A549 (cell line): ENCODE data around the gene KCNQ1. TPM values are rescaled to one million over a fixed set of nuclear protein-coding genes. Genes with fewer than 3 reads are reported as not detected.

Source experiments
- ATAC-seq, 2 experiments: fragments of 200-7000 bp in 1 of 2; fragments of >200 bp in 1 of 2; cut with Nextera tagmentation in 1 of 2; cut with Tn5 transposase in 1 of 2; 3 replicates each; pipeline versions ENCODE4 v1.8.0 to v1.9.1; 2018 to 2020; ENCODE audit warnings: mild to moderate bottlenecking in 1 of 2, moderate library complexity in 1 of 2
- CTCF ChIA-PET: fragments of 300-600 bp; sonication (Branson Sonifier 250); formaldehyde crosslinking; extraction: SDS; loops from one replicate; lab custom pipeline; 2021; ENCODE audit warnings: antibody characterized with exemption, inconsistent platforms; lab: Yijun Ruan, JAX
- POLR2A ChIA-PET: fragments of 350-600 bp; formaldehyde crosslinking; extraction: SDS; loops from one replicate; lab custom pipeline; 2021; ENCODE audit warnings: antibody characterized with exemption, inconsistent platforms; lab: Yijun Ruan, JAX
- DNase-seq, 2 experiments: peaks; one replicate each; pipeline versions ENCODE4 v3.0.0 to v3.0.0-alpha.2; 2011 to 2016; ENCODE audit warnings: low read depth in 1 of 2, low spot score in 1 of 2
- FAIRE-seq: peaks from 2 replicates; lab custom pipeline; 2011; peaks lifted over from hg19 to GRCh38; lab: Jason Lieb, UNC
- H3K27ac ChIP-seq, 2 experiments: fragments of >200 bp; sonication (Bioruptor Twin); formaldehyde crosslinking; 3 replicates each; pipeline ENCODE4 v1.5.1; 2016 to 2017
- H3K4me1 ChIP-seq: fragments of >200 bp; sonication (Bioruptor Twin); formaldehyde crosslinking; 3 replicates; pipeline ENCODE4 v1.6.1; 2016
- H3K4me2 ChIP-seq: fragments of >200 bp; sonication (Bioruptor Twin); formaldehyde crosslinking; 3 replicates; pipeline ENCODE4 v1.6.1; 2016
- H3K4me3 ChIP-seq: fragments of >200 bp; sonication (Bioruptor Twin); formaldehyde crosslinking; 3 replicates; pipeline ENCODE4 v1.5.1; 2016
- H3K9me3 ChIP-seq: fragments of >200 bp; sonication (Bioruptor Twin); formaldehyde crosslinking; 3 replicates; pipeline ENCODE4 v1.6.1; 2016
- CBX2 ChIP-seq: fragments of 200-600 bp; sonication (generic); IDR thresholded peaks from 2 replicates; pipeline ENCODE4 v1.6.1; 2016; ENCODE audit warnings: low read depth, mild to moderate bottlenecking, borderline replicate concordance
- CBX8 ChIP-seq: fragments of 200-600 bp; sonication (generic); IDR thresholded peaks from 2 replicates; pipeline ENCODE4 v1.6.1; 2016
- CEBPB ChIP-seq, 2 experiments: fragments of >200 bp in 1 of 2; sonication (Bioruptor Twin) in 1 of 2; formaldehyde crosslinking in 1 of 2; IDR thresholded peaks; 2 replicates each; pipeline ENCODE4 v1.6.1; 2012 to 2016
- CHD2 ChIP-seq: fragments of 150-350 bp; IDR thresholded peaks from 2 replicates; pipeline ENCODE4 v1.6.1; 2014; ENCODE audit warnings: low read length; ENCODE audit not compliant: partially characterized antibody
- CHD4 ChIP-seq: fragments of 200-600 bp; sonication (generic); IDR thresholded peaks from 2 replicates; pipeline ENCODE4 v1.6.1; 2016; ENCODE audit warnings: antibody characterized with exemption, mild to moderate bottlenecking, borderline replicate concordance
- EHMT2 ChIP-seq: fragments of 200-600 bp; sonication (generic); IDR thresholded peaks from 2 replicates; pipeline ENCODE4 v1.6.1; 2016; ENCODE audit warnings: antibody characterized with exemption, low read depth, mild to moderate bottlenecking, moderate library complexity
- FOSB ChIP-seq: fragments of 250-450 bp; sonication (Bioruptor Pico); IDR thresholded peaks from 2 replicates; pipeline ENCODE4 v1.5.0; 2020; ENCODE audit warnings: mild to moderate bottlenecking, moderate library complexity
- FOSL2 ChIP-seq, 2 experiments: fragments of 450-650 bp in 1 of 2; fragments of >200 bp in 1 of 2; sonication (Bioruptor Twin) in 1 of 2; formaldehyde crosslinking; IDR thresholded peaks; 2 replicates each; pipeline versions ENCODE4 v1.5.0 to v1.6.1; 2016 to 2020; ENCODE audit warnings: mild to moderate bottlenecking in 1 of 2, moderate library complexity in 1 of 2
- HOXB13 ChIP-seq: fragments of 250-450 bp; sonication (Bioruptor Pico); IDR thresholded peaks from 2 replicates; pipeline ENCODE4 v1.5.0; 2020; ENCODE audit warnings: low read depth, mild to moderate bottlenecking, moderate library complexity
- JUN ChIP-seq, 2 experiments: fragments of >200 bp; sonication (Bioruptor Twin); formaldehyde crosslinking; IDR thresholded peaks; 2 replicates in 1 of 2; 3 replicates in 1 of 2; pipeline ENCODE4 v1.6.1; 2016 to 2017
- JUNB ChIP-seq: fragments of >200 bp; sonication (Bioruptor Twin); formaldehyde crosslinking; IDR thresholded peaks from 2 replicates; pipeline ENCODE4 v1.6.1; 2016
- MAZ ChIP-seq: fragments of 150-350 bp; IDR thresholded peaks from 2 replicates; pipeline ENCODE4 v1.6.1; 2014; ENCODE audit warnings: antibody characterized with exemption, low read depth, low read length, borderline replicate concordance
- MYC ChIP-seq: IDR thresholded peaks from 2 replicates; pipeline ENCODE4 v1.6.1; 2012; ENCODE audit warnings: mild to moderate bottlenecking, inconsistent platforms, low read length, improper control_type of control experiment, borderline replicate concordance
- NR3C1 ChIP-seq: fragments of >200 bp; sonication (Bioruptor Twin); formaldehyde crosslinking; IDR thresholded peaks from 3 replicates; pipeline ENCODE4 v1.6.1; 2017
- POLR2A ChIP-seq: IDR thresholded peaks from 2 replicates; pipeline ENCODE4 v1.6.1; 2012; ENCODE audit warnings: mild to moderate bottlenecking, low read length
- POLR2AphosphoS2 ChIP-seq: conservative IDR thresholded peaks from 2 replicates; pipeline ENCODE4 v1.6.1; 2012; ENCODE audit warnings: low read length, improper control_type of control experiment, inconsistent platforms
- RAD21 ChIP-seq, 2 experiments: fragments of >200 bp in 1 of 2; sonication (Bioruptor Twin) in 1 of 2; formaldehyde crosslinking in 1 of 2; IDR thresholded peaks in 1 of 2; conservative IDR thresholded peaks in 1 of 2; 2 replicates in 1 of 2; 3 replicates in 1 of 2; pipeline ENCODE4 v1.6.1; 2012 to 2018; ENCODE audit warnings: inconsistent platforms in 1 of 2
- SMC3 ChIP-seq: fragments of >200 bp; sonication (Bioruptor Twin); formaldehyde crosslinking; IDR thresholded peaks from 3 replicates; pipeline ENCODE4 v1.6.1; 2018; ENCODE audit warnings: inconsistent platforms
- SREBF2 ChIP-seq: fragments of 450-650 bp; IDR thresholded peaks from 2 replicates; pipeline ENCODE4 v1.6.1; 2014; ENCODE audit warnings: mild to moderate bottlenecking, moderate library complexity
- TFCP2L1 ChIP-seq: fragments of 250-450 bp; sonication (Bioruptor Pico); IDR thresholded peaks from 2 replicates; pipeline ENCODE4 v1.5.0; 2021; ENCODE audit warnings: mild to moderate bottlenecking
- TP53 ChIP-seq: fragments of 250-450 bp; sonication (Bioruptor Pico); IDR thresholded peaks from 2 replicates; pipeline ENCODE4 v1.5.0; 2021; ENCODE audit warnings: mild to moderate bottlenecking, moderate library complexity
- ZNF302 ChIP-seq: fragments of 250-450 bp; sonication (Bioruptor Pico); IDR thresholded peaks from 2 replicates; pipeline ENCODE4 v1.9.0; 2021; ENCODE audit warnings: inconsistent platforms, mild to moderate bottlenecking, moderate library complexity
- WGBS: methylation state at CpG from one replicate; pipeline ENCODE4 v1.1.6; 2017; ENCODE audit errors: missing lambda C conversion rate; 5-methylcytosine and 5-hydroxymethylcytosine counted together
- polyA plus RNA-seq, 4 experiments: library from polyadenylated mRNA; depleted of rRNA in 3 of 4; stranded (reverse); fragments of >200 nt; fragmentation: RNase III in 1 of 4; extraction: RNeasy Plus Mini Kit Qiagen cat#74134 plus additional on column Dnase treatment in 1 of 4; gene quantifications; 2 replicates in 3 of 4; 3 replicates in 1 of 4; pipeline ENCODE4 v1.2.3, GENCODE V29; 2011 to 2017
- TF ChIP-seq, protein P1 (sequence below): fragments of 250-450 bp; sonication (Bioruptor Pico); IDR thresholded peaks from 2 replicates; pipeline ENCODE4 v1.5.0; 2020; ENCODE audit warnings: low read depth, mild to moderate bottlenecking, moderate library complexity
- TF ChIP-seq, protein P2 (sequence below): fragments of 450-650 bp; IDR thresholded peaks from 2 replicates; pipeline ENCODE4 v1.6.1; 2014; ENCODE audit warnings: antibody characterized with exemption

The KCNQ1 gene
- polyA plus RNA-seq, 2 of the 4 experiments (the other 2 are of a cell fraction): 0.14 to 0.17 TPM

DNA sequence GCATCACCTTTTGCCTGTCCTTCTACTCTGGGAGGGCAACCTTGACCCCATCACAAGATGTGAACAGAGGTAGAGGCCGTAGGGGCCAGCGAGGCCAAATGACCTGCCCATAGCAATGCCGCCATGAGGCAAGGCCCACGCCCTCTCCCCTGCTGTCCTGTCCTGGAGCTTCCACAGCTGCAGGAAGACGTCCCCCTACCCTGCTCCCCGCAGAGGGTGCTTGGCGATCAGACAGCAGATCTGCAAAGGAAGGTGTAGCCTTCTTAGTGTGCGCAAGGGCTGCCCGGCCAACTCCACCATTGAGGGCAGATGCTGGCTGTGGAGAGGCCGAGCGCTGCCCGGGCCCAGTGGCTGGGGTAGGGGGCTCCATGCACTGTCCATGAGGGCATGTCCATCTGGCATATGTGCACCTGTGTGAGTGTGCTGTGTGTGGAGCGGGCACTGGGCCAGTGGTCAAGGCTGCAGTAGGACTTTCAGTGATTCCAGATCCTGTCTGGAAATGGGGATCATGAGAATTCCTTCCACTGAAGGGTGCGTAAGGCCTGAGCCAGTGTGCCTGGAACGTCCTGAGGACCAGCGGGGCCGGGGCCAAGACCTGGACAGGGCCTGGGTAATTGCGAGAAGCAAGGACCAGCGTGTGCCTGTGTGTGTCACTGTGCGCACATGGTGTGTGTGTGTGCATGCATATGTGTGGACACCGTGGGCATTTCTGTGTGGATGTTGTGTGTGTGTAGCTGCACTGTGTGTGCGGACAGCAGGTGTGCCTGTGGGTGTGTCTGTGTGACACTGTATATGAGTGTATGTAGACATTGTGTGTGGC is 11.5 kb upstream of the KCNQ1 start:
- no peak for FAIRE-seq
- ChIA-PET POLR2A (no interaction called here), CTCF (interaction anchor here (1.5 to 4.6 kb wide), 3 partner anchors 13 to 455 kb away, joined by 4 to 42 read pairs (median 23); no protein-coding TSS in a partner anchor)
- 53% methylated on average over 18 of the region's 22 CpGs for WGBS
- no peaks in the 10 kb centered on the region for H3K9me3 ChIP-seq
- no peak overlapping the region for H3K4me2 ChIP-seq
- H3K4me3 ChIP-seq: no peak overlapping the region
- no peak; a peak in 2 of 6 replicates for ATAC-seq
- no peak overlapping the region for H3K27ac ChIP-seq
- H3K4me1 ChIP-seq: no peaks in the 10 kb centered on the region
- TF ChIP-seq CHD2 (no peak), JUNB (no peak), CBX2 (no peak), SREBF2 (no peak), JUN (IDR thresholded peaks at IDR 0.05) (no peak), RAD21 (conservative IDR thresholded peaks at IDR 0.05 in 1 of 2, IDR thresholded peaks at IDR 0.05 in 1 of 2) (no peak), CBX8 (no peak), EHMT2 (no peak), POLR2A (no peak), ZNF302 (CRISPR knock-in tag) (no peak), MYC (no peak)
- TF ChIP-seq, protein P1, sequence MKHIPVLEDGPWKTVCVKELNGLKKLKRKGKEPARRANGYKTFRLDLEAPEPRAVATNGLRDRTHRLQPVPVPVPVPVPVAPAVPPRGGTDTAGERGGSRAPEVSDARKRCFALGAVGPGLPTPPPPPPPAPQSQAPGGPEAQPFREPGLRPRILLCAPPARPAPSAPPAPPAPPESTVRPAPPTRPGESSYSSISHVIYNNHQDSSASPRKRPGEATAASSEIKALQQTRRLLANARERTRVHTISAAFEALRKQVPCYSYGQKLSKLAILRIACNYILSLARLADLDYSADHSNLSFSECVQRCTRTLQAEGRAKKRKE (CRISPR knock-in tag): no peak
- TF ChIP-seq, protein P2, sequence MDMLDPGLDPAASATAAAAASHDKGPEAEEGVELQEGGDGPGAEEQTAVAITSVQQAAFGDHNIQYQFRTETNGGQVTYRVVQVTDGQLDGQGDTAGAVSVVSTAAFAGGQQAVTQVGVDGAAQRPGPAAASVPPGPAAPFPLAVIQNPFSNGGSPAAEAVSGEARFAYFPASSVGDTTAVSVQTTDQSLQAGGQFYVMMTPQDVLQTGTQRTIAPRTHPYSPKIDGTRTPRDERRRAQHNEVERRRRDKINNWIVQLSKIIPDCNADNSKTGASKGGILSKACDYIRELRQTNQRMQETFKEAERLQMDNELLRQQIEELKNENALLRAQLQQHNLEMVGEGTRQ: no peak
- no peak for DNase-seq

DNA sequence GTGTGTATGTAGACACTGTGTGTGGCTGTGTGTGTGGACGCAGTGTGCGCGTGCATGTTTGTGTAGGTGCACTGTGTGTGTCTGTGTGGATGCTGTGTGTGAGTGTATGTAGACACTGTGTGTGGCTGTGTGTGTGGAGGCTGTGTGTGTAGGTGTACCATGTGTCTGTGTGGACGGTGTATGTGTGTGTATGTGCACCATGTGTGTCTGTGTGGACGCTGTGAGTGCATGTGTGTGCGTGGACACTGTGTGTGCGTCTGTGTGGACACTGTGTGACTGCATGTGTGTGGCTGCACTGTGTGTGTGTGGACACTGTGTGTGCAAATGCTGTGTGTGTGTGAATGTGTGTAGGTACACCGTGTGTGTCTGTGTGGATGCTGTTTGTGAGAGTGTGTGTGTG is 10.8 kb upstream of the KCNQ1 start:
- TF ChIP-seq HOXB13 (CRISPR knock-in tag) (no peak), TP53 (CRISPR knock-in tag) (no peak), CBX2 (no peak), FOSL2 (IDR thresholded peaks at IDR 0.05) (no peak), FOSL2 (CRISPR knock-in tag; IDR thresholded peaks at IDR 0.05) (no peak), CEBPB (IDR thresholded peaks at IDR 0.05) (no peak), SREBF2 (no peak), ZNF302 (CRISPR knock-in tag) (no peak)
- Histone ChIP-seq H3K9me3 (no peaks in the 10 kb centered on the region), H3K4me2 (no peak overlapping the region), H3K4me3 (no peak overlapping the region), H3K4me1 (no peaks in the 10 kb centered on the region), H3K27ac (no peak overlapping the region)
- DNase-seq (no peak), FAIRE-seq (no peak), ATAC-seq (no peak)
- ChIA-PET CTCF (interaction anchor here (4.6 kb wide), 1 partner anchor 97 kb away, joined by 42 read pairs; no protein-coding TSS in a partner anchor), POLR2A (no interaction called here)
- 54% methylated on average over 8 of the region's 8 CpGs for WGBS

DNA sequence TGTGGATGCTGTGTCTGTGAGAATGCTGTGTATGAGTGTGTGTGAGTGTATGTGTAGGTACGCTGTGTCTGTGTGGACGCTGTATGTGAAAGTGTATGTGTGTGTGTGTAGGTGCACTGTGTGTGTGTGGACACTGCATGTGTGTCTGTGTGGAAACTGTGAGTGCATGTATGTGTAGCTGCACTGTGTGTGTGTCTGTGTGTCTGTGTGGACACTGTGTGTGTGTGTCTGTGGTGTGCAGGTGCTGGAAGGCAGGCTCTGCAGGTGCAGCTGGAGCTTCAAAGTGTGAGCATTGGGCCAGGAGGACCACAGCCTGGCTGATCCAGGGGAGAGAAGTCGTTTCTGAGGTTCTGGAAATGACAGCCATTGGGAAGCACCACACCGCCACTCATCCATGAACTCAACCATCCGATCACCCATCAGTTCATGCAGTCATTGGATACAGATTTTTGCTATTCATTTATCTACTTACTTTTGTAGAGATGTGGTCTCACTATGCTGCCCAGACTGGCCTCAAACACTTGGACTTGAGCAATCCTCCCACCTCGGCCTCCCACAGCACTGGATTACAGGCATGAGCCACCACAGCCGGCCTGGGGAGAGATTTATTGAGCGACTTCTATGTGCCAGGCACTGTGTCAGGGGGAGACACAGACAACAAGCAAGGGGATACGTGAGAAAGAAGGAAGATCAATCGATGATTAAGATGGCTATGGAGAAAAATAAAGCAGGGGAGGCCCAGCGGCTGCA is 10.1 kb upstream of the KCNQ1 start:
- CTCF ChIA-PET: interaction anchor here (4.6 kb wide), 1 partner anchor 97 kb away, joined by 42 read pairs; no protein-coding TSS in a partner anchor
- POLR2A ChIA-PET: no interaction called here
- H3K4me3 ChIP-seq: no peak overlapping the region

More for the DNA sequence above, 10.1 kb upstream of the KCNQ1 start:
- H3K27ac ChIP-seq: no peak overlapping the region
- 38% methylated on average over 11 of the region's 11 CpGs for WGBS
- no peak for TF ChIP-seq CHD4
- TF ChIP-seq JUN (IDR thresholded peaks at IDR 0.05): no peak
- no peak for TF ChIP-seq SMC3
- TF ChIP-seq MAZ: no peak
- no peak for TF ChIP-seq POLR2AphosphoS2
- TF ChIP-seq FOSB: no peak
- no peak for TF ChIP-seq NR3C1
- TF ChIP-seq TFCP2L1: no peak
- DNase-seq: no peak
- no peaks in the 10 kb centered on the region for H3K4me1 ChIP-seq
- no peaks in the 10 kb centered on the region; the same call in 2 of the 3 replicates for H3K9me3 ChIP-seq
- no peak overlapping the region for H3K4me2 ChIP-seq
- no peak for FAIRE-seq
- ATAC-seq: no peak
